Hematopoietic multipotent progenitor cell (in vitro differentiated cells): ENCODE results near the gene UBE2O. TPM values are rescaled to one million over a fixed set of nuclear protein-coding genes. Genes with fewer than 3 reads are reported as not detected.
A peak's percentile ranks its signal among the peaks of the same experiment; 100 is the strongest.
"Not testable (repeated sequence)": the region's sequence is repeated elsewhere in the genome, so short reads cannot be mapped to it uniquely, and the experiment has no call there.

Experiments used
- DNase-seq, 3 donors: peaks; one replicate each; pipeline ENCODE4 v3.0.0-alpha.2; 2011 to 2015; ENCODE audit warnings: low read depth in 2 of 3, low spot score in 2 of 3
- total RNA-seq: library from RNA; depleted of rRNA; stranded (reverse); fragments of >200 nt; gene quantifications from one replicate; pipeline ENCODE4 v1.2.3, GENCODE V29; 2012

UBE2O gene
- total RNA-seq, 1 donor, result 46.3 TPM

DNA sequence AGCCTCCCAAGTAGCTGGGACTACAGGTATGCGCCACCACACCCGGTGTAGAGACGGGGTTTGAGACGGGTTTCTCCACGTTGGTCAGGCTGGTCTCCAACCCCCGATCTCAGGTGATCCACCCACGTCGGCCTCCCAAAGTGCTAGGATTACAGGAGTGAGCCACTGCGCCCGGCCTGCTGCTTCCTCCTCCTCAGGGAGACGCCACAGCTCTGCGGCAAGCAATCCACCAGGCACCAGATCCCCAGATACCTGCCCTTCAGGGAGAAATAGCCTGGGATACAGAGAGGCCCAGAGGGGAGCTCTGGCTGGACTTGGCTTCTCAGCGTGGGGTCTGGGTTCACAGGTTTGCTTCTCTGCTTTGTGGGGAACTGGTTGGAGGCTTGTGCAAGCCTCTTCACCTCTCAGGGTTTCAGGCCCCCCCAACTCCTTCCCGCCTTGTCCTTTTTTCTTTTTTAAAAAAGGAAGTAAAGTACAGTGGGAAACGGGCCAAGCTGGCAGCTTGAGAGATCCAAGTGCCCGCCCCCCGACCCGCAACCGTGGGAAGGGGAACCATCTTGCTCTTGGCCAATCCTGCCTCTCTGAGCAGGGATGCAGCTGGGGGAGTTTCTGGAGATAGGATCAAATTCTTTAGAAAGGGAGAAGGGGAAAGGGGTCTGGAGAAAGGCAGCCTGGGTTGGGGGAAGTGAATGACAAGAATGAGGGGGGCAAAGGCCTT, 71.2 kb downstream of the UBE2O start:
- peak in 2 of 3 donors; percentile 44 to 68 for DNase-seq

DNA sequence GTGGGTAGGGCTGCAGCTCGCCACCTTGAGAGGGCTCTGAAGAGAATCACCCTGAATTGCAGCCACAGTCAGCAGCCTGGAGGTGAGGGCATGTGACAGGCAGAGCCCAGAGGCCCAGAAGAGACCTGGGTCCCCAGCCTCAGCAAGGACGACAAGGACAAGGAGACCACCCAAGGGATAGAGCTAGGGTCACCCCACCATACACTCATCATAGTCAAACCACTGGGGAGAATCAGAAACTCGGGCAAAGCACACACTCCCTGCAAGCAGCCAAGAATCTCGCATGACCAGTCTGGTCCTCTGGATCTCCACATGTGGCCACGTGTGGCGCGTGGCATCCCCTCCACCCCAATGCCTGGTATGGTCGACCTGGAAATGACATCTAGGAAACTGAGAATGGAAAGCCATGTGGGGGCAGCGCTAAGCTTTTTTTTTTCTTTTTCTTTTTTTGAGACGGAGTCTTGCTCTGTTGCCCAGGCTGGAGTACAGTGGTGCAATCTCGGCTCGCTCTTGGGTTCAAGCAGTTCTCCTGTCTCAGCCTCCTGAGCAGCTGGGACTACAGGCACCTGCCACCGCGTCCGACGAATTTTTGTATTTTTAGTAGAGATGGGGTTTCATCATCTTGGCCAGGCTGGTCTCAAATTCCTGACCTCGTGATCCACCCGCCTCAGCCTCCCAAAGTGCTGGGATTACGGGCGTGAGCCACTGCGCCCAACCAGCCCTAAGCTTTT, 73.1 kb downstream of the UBE2O start:
- no peak for DNase-seq

DNA sequence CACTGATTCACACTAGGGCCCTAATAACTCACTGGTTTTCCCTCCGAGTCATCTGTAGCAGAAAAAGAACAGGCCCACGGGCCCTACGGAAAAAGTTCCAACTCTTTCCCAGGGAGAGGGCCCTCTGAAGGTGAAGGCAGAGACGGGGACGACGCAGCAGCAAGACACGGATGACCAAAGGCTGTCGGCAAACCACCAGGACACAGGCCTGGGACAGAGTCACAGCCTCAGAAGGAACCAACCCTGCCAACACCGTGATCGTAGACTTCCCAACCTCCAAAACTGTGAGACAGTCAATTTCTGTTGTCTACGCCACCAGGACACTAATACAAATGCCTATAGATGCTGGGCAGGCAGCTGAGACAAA, 73.7 kb downstream of the UBE2O start:
- no peak for DNase-seq

DNA sequence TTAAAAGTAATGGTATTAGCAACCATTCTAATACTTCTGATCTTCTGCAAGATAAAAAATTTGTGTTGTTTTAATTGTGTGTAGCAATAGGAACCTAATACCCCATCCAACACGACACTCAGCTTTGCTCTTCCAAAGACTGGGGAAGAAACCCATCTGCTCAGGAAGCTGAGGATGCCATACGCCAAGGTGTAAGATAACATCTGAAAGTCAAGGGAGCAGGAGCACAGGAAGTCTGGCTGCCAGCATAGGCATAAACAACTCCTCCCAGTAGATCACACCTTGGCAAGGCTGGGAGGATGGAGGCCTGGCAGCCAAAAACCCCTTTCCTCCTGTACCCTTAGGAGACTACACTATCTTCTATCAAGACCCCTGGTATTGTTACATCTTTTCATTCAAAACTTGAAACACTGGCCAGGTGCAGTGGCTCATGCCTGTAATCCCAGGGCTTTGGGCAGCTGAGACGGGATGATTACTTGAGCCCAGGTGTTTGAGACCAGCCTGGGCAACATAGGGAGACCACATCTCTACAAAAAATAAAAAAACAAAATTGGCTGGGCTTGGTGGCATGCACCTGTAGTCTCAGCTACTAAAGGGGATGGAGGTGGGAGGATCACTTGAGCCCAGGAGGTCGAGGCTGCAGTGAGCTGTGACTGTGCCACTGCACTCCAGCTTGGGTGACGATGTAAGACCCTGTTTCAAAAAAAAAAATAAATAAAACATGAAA, 74.2 kb downstream of the UBE2O start:
- DNase-seq, result peak in 2 of 3 donors; percentile 15 to 66

DNA sequence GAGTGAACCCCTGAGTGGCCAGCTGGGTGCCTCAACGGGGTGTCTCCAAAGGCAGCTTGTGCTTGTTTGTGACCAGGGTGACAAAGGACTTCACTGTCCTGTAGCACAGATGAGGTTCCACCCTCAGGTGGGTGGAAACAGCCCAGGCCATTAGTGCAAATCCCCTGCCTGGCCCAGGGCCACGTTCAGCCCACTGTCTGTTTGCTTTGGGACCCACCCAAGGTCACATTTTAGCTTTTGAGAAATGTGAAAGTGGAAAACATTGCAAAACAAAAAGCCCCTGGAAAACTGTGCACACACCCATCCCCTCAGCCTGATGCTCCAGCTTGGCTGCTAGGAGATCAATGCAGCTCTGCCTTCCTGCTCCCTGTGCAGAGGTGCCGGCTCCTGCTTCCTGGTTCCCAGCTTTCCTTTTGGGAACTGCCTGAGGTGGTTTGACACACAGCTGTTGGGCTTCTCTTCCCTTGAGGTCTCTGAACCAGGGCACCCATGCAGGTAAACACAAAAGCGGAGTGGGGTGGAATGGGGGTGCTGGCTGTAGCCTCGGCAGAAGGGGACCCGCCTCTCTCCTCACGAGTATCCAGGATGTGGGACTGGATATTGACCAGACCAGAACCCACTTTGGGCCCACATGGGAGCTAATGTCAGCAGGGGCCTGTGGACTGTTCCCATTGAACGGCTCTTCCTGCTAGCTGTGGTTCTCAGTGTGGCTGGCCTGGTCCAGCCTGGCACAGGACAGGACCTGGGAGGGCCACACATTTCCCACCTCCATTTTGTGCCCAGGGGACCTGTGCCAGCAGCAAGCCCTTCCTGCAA, 76.4 kb downstream of the UBE2O start:
- DNase-seq, result no peak

DNA sequence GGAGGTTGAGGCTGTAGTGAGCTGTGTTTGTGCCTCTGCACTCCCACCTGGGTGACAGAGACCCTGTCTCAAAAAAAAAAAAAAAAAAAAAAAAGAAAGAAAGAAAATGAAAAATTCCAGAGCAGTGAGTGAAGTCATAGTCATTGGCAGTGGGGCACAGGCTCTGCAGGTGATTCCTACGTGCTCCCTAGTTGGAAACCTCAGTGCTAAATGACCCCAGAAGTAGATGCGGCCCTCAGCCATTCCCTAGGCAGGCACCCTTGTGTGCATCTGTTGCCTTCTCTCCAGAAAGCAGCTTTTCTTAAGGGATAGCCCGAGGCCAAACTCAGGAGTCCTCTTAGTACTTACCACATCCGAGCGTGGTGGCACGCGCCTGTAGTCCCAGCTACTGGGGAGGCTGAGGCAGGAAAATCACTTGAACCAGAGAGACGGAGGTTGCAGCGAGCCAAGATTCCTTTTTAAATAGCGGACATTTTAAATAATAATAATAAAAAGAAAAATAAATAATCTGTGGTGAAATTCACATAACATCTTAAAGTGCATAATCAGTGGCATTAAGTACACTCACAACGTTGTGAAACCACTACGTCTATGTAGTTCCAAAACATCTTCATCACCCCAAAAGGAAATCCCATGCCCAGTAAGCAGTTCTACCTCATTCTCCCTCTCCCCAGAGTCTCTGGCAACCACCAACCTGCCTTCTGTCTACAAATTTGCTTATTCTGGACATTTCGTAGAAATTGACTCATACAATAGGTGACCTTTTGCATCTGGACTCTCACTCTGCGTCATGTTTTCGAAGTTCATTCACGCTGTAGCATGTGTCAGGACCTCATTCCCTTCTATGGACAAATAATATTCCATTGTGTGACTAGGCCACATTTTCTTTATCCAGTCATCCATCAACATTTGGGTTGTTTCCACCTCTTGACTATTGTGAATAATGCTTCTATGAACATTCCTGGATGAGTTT, 81.0 kb downstream of the UBE2O start:
- no peak for DNase-seq

DNA sequence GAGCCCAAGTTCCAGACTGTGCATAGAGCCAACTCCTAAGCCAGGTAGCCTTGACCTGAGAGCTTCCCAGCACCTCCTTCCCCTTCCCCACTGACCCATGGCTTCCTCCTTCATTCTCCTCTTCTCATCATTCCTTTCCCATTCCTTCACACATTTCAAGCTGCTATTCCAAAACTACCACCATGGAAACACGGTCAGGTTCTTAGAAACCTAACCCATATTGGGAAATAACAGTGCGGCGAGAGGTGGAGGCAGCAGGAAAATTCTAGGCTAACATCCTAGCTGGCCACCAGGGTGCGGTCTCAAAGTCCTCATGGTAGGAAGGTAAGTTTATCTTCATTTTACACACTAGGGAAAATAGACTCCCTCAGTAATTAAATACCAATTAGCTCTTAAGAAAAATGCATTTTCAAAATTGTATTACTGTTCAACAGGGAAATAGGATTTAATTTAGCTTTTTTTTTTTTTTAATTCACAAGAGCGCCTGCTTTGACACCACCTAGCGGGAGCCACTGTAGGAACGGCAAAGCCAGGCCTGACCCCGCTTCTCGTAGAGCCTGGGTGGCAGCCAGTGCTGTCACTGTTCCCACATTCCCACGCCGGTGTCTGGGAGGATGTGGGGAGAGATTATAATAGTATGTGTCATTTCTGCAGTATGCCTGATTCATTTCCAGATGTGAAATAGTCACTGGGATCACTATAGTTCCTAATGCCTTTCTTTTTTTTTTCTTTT, 82.5 kb downstream of the UBE2O start:
- DNase-seq, result no peak

DNA sequence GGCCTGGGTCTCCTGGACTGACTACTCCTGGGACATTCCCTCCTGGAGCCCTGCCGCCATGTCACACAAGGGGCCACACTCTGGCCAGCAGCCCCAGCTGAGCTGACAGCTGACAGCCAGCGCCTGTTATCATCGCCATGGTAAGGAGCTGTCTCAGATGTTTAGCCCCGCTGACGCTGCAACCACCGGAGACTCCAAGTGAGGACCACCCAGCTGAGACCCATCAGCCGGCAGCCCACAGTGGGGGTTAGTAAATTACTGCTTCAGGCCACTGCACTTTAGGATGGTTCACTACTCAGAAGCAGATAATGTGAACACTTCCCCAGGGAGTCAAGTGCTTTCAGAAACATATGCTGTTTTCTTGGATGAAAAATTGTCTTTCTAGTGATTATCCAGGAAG, 83.1 kb downstream of the UBE2O start:
- no peak for DNase-seq

DNA sequence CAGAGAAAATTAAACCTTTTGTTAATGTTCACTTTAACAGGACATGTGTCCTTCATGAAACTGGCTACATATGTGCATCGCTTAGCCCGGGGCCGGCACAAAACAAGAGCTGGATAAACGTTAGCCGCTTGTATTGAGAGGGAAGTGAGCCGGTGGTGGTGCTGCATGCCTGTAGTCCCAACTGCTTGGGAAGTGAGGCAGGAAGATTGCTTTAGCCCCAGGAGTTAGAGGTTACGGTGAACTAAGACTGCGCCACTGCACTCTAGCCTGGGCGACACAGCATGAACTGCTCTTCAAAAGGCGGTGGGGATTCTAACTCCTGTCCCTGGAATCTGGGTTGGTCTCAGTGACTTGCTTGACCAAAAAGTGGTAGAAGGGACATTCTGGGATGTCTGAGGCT, 83.6 kb downstream of the UBE2O start:
- DNase-seq, result no peak

DNA sequence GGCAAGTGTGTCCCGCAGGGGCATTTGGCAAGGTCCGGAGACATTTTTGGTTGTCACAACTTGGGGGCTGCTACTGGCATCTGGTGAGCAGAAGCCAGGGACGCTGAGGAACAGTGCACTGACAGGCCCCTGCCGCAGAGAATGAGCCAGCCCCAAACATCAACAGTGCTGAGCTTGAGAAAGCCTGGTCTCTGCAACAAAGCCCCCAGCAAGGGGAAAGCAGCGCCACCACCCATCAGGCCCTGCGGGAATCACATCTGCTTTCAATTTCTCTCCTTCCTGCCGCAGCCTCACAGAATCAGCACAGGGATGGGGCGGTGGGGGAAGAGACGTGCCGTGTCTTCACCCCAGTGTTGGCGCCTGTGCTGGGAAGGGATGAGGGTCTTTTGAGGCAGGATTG, 84.4 kb downstream of the UBE2O start:
- DNase-seq, result no peak

DNA sequence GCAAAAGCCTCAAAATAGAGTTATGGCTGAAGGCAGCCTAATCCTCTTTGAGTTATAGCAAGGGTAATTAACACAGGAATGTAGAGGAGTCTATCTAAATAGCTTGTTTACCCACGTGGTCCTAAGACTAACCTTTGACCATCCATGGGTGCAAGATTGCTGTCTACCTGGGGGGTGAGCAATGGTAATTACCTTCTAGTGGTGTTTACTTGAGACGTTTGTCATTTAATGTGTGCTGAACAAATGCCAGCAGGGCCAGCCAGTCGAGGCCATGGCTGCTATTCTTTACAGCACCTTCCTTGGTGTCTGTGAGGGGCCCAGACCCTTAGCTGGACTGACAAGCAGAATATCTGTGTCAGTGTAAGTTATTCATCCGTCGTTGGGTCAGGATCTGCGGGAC, 85.3 kb downstream of the UBE2O start:
- DNase-seq, result no peak

DNA sequence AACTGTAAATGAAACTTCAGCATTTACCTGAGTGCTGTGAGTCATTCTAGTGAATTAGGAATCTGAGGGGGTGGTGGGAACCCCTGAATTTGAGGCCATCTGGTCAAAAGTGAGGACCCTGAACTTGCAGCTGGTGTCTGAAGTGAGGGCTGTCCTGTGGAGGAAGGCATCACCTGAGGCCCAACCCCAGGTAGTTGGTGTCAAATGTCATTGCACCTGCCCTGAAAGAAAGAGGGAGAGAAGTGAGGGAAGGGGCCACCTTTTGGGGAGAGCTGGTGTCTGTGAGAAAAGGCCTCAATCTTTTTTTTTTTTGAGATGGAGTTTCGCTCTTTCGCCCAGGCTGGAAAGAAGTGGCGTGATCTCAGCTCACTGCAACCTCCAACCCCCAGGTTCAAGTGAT, 86.7 kb downstream of the UBE2O start:
- DNase-seq, result no peak

DNA sequence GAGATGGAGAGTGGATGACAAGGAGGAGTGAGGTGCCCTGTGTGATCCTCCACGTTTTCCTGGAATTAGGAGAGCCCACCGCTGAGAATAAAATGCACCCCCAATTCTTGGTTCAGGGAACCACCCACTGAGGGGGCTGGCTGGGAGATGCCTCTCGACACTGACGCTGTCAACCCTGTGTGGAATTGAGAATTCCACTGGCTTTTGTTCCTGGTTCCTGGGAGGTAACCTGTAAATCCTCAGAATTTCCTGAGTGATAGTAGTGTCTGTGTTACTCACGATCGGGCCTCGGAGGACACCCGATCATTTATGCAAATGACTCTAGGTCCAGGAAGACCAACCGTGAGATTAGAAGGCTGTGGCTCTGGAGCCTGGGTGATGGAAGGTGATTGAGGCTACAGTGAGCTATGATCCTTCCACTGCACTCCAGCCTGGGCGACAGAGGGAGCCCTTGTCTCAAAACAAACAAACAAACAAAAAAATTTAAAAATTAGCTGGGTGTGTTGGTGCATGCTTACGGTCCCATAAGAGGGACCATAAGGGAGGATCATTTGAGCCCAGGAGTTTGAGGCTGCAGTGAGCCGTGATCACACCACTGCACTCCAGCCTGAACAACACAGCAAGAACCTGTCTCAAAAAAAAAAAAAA, 87.6 kb downstream of the UBE2O start:
- no peak for DNase-seq

DNA sequence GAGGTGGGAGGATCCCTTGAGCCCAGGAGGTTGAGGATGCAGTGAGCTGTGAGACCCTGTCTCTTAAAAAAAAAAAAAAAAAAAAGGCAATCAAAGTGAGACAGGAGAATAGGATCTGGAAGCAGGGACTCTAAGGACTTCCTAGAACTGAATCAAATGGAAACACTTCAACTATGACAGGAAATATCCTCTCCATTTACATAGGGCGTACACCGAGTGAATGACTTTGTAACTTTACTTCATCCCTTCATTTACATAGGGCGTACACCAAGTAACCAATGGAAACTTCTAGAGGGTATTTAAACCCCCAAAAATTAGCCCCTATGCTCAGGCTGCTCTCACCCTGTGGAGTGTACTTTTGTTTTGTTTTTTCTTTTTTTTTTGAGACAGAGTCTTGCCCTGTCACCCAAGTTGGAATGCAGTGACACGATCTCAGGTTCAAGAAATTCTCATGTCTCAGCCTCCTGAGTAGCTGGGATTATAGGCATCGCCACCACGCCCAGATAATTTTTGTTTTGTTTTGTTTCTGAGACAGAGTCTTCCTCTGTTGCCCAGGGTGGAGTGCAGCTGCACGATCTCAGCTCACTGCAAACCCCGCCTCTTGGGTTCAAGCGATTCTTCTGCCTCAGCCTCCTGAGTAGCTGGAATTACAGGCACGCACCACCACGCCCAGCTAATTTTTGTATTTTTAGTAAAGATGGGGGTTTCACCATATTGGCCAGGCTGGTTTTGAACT, 89.7 kb downstream of the UBE2O start:
- DNase-seq, result no peak

DNA sequence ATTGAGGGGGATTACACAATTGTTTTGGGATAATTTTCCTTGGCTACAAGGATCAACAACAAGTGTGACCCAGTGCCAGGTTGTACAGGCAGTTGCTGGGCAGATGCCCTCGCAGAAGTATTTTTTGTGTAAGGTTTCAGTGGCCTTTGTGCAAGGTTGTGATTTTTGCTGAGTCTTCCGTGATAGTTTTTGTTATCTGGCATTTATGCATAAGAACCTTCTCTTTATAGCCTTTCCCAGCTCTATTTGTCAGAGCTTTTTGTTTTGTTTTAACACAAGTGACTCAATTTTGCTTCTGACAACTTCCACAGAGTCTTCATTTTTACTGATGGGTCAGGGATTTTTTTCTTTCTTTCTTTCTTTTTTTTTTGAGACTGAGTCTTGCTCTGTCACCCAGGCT, 92.5 kb downstream of the UBE2O start:
- no peak for DNase-seq

DNA sequence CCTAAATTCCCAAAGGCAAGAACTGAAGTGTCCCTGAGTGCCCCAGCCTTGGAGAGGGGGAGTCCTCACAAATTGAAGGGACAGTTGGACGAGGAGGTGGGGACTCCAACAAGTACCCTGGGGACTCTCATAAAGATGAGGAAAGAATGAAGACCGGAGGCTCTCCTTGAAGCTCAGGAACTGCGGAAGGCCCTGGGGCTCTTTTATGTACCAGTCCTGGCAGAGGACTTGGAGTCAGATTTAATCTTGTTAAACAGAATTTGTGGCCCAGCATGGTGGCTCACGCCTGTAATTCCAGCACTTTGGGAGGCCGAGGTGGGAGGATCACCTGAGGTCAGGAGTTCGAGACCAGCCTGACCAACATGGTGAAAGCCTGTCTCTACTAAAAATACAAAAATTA, 93.2 kb downstream of the UBE2O start:
- not testable (repeated sequence) for DNase-seq

DNA sequence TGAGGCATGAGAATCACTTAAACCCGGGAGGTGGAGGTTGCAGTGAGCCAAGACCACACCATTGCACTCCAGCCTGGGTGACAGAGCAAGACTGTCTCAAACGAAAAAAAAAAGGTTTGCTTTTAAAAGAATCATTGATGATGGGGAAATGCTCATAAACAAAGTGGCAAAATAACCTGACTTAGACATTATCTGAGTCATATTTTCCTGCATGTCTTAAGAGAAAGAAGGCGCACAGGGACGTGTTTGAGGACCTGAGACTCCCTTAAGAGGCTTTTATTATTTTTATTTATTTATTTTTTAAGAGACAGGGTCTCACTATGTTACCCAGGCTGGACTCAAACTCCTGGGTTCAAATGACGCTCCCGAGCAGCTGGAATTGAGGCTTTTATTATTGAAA, 93.6 kb downstream of the UBE2O start:
- no peak for DNase-seq

DNA sequence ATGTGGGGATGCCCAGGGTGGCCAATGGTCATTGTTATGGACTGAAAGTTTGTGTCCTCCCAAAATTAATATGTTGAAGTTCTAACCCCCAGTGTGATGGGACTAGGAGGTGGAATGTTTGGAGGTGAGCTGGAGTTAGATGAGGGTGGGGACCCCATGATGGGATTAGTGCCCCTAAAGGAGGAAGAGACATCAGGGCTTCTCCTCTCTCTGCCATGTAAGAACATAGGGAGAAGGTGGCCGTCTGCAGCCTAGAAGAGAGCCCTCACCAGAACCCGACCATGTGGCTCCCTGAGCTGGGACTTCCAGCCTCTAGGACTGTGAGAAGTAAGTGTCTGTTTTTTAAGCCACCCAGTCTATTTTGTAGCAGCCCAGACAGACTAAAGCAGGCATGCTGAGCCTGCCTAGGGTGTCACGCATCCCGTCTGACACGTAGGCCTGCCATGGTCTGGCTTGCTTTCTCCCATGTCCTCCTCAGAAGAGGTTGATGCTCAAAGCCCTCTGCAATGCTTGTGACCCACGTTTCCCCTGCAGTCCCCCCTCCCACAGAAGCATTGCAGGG, 95.3 kb downstream of the UBE2O start:
- DNase-seq, result no peak
